A673 (cell line): ENCODE data around the gene DCTN3. TPM values are rescaled to one million over a fixed set of nuclear protein-coding genes. Genes with fewer than 3 reads are reported as not detected.
A peak's percentile ranks its signal among the peaks of the same experiment; 100 is the strongest.

ENCODE experiments used
- BruUV-seq: library from RNA; stranded (reverse); fragments of 400-500 nt; replicated peaks from 2 replicates; lab custom pipeline; 2021; lab: Mats Ljungman, UMichigan
- CTCF ChIA-PET: fragments of 300-600 bp; sonication (Branson Sonifier 250); formaldehyde crosslinking; loops from one replicate; lab custom pipeline; 2022; ENCODE audit warnings: antibody characterized with exemption; lab: Charles Lee
- POLR2A ChIA-PET: fragments of 300-600 bp; sonication (Branson Sonifier 250); formaldehyde crosslinking; loops from one replicate; lab custom pipeline; 2022; ENCODE audit warnings: antibody characterized with exemption; ENCODE audit not compliant: low non-redundant PET; lab: Charles Lee
- DNase-seq: peaks from one replicate; pipeline ENCODE4 v3.0.0-alpha.2; 2015; ENCODE audit warnings: low spot score
- H3K27ac ChIP-seq: fragments of 200-600 bp; sonication (generic); 2 replicates; pipeline ENCODE4 v1.5.1; 2016; ENCODE audit warnings: mixed run types, low read depth, mild to moderate bottlenecking, mixed read lengths, antibody characterized with exemption, low read length; ENCODE audit not compliant: poor library complexity, severe bottlenecking
- H3K27me3 ChIP-seq: fragments of 200-600 bp; sonication (generic); replicated peaks from 2 replicates; pipeline ENCODE4 v1.6.1; 2017; ENCODE audit warnings: mixed run types, low read depth, mild to moderate bottlenecking, mixed read lengths, antibody characterized with exemption, low read length; ENCODE audit not compliant: insufficient read depth, poor library complexity
- H3K36me3 ChIP-seq: fragments of 200-600 bp; sonication (generic); 2 replicates; pipeline ENCODE4 v1.6.1; 2016; ENCODE audit warnings: mixed run types, mild to moderate bottlenecking, mixed read lengths, antibody characterized with exemption, low read length; ENCODE audit not compliant: insufficient read depth, poor library complexity, severe bottlenecking
- H3K4me1 ChIP-seq: fragments of 200-600 bp; sonication (generic); 2 replicates; pipeline ENCODE4 v1.6.1; 2017; ENCODE audit warnings: mixed run types, mild to moderate bottlenecking, mixed read lengths, antibody characterized with exemption, low read length; ENCODE audit not compliant: insufficient read depth, poor library complexity, severe bottlenecking
- H3K4me3 ChIP-seq: fragments of 200-600 bp; sonication (generic); 2 replicates; pipeline ENCODE4 v1.5.1; 2016; ENCODE audit warnings: low read depth, mixed run types, mild to moderate bottlenecking, mixed read lengths, low read length; ENCODE audit not compliant: poor library complexity, severe bottlenecking
- H3K9me3 ChIP-seq: fragments of 200-600 bp; sonication (generic); 2 replicates; pipeline ENCODE4 v1.6.1; 2016; ENCODE audit warnings: mixed run types, low read depth, mild to moderate bottlenecking, mixed read lengths, antibody characterized with exemption, low read length; ENCODE audit not compliant: poor library complexity, severe bottlenecking
- CTCF ChIP-seq: fragments of 300-800, 200-600 bp; sonication (generic); conservative IDR thresholded peaks from 2 replicates; pipeline ENCODE4 v1.5.1; 2017; ENCODE audit warnings: low read depth, mild to moderate bottlenecking, antibody characterized with exemption, low read length, moderate library complexity, mixed read lengths
- EZH2 ChIP-seq: fragments of 200-600 bp; sonication (generic); IDR thresholded peaks from 2 replicates; pipeline ENCODE4 v1.6.1; 2017; ENCODE audit warnings: borderline replicate concordance, low read depth, mild to moderate bottlenecking, mixed read lengths, antibody characterized with exemption, low read length; ENCODE audit not compliant: poor library complexity, severe bottlenecking
- intact Hi-C: fragments of 100-400 bp; cut with micrococcal nuclease; formaldehyde crosslinking; loops from one replicate; pipeline ENCODE4 v1.10.0; 2022; ENCODE audit not compliant: unreplicated experiment
- total RNA-seq: library from RNA; stranded (reverse); gene quantifications from 2 replicates; pipeline ENCODE4 v1.2.3, GENCODE V29; 2021

Gene DCTN3
- total RNA-seq, 1 experiment from 2014 or later: 79.3 TPM

GRCh38 chr9:34664281-34665066 is 44.2 kb upstream of the DCTN3 start:
- POLR2A ChIA-PET: no interaction called here
- TF ChIP-seq CTCF (peak; percentile 97), EZH2 (no peak)
- no peaks in the 10 kb centered on the region for H3K27me3 ChIP-seq
- H3K4me1 ChIP-seq: peaks cover 6% of the 10 kb centered on the region
- H3K4me3 ChIP-seq: peak overlapping the region; percentile 77
- intact Hi-C loops: no loop called here
- CTCF ChIA-PET: interaction anchor here (0.6 to 1.1 kb wide), 3 partner anchors 17 to 254 kb away, joined by 3 to 6 read pairs (median 4); no protein-coding TSS in a partner anchor
- H3K9me3 ChIP-seq: no peaks in the 10 kb centered on the region
- DNase-seq: peak; percentile 85
- peaks cover 3% of the 10 kb centered on the region for H3K36me3 ChIP-seq
- BruUV-seq: no TSS peak
- H3K27ac ChIP-seq: peak overlapping the region; percentile 74

GRCh38 chr9:34663303-34663605 is 43.0 kb upstream of the DCTN3 start:
- BruUV-seq: no TSS peak
- intact Hi-C loops: no loop called here
- DNase-seq: no peak
- Histone ChIP-seq H3K9me3 (no peaks in the 10 kb centered on the region), H3K4me3 (no peak overlapping the region), H3K27me3 (no peaks in the 10 kb centered on the region), H3K36me3 (no peaks in the 10 kb centered on the region), H3K4me1 (peaks cover 6% of the 10 kb centered on the region), H3K27ac (no peak overlapping the region)
- TF ChIP-seq EZH2: no peak
- TF ChIP-seq CTCF: no peak
- POLR2A ChIA-PET: no interaction called here
- CTCF ChIA-PET: no interaction called here

- ChIA-PET POLR2A (no interaction called here), CTCF (no interaction called here)
- Histone ChIP-seq H3K27me3 (no peaks in the 10 kb centered on the region), H3K4me1 (peaks cover 6% of the 10 kb centered on the region), H3K4me3 (no peak within 1 kb of the TSS), H3K9me3 (no peaks in the 10 kb centered on the region), H3K27ac (no peak within 1 kb of the TSS), H3K36me3 (no peaks in the 10 kb centered on the region)
- no TSS peak for BruUV-seq
- DNase-seq: no peak
- intact Hi-C loops: no loop called here
- TF ChIP-seq EZH2: no peak
- TF ChIP-seq CTCF: no peak
Observed at GRCh38 chr9:34662526-34663302, 42.4 kb upstream of the DCTN3 start, which contains the start of gene CCL27. Gene CCL27 (minus strand): TSS chr9:34662657. CDS start chr9:34662633, 24 bp downstream.
